OCI-LY3 (cell line): Measurements from ENCODE around the gene GRID1.

Experiments
- H2AFZ ChIP-seq: fragments of 200-600, 300-600 bp; shearing (Covaris generic); 2 replicates; pipeline ENCODE4 v1.6.0; 2014; ENCODE audit warnings: antibody characterized with exemption, low read depth, low read length
- H3K27ac ChIP-seq: fragments of 200-600, 300-600 bp; sonication (generic); 2 replicates; pipeline ENCODE4 v1.5.1; 2014; ENCODE audit warnings: mild to moderate bottlenecking, low read length, moderate library complexity, mixed read lengths
- H3K27me3 ChIP-seq: fragments of 200-600, 300-600 bp; sonication (generic); 2 replicates; pipeline ENCODE4 v1.6.1; 2014; ENCODE audit warnings: low read depth, low read length, mixed read lengths
- H3K36me3 ChIP-seq: fragments of 200-600, 300-600 bp; sonication (generic); replicated peaks from 2 replicates; pipeline ENCODE3; 2014; ENCODE audit warnings: low read depth, low read length, mixed read lengths
- H3K4me1 ChIP-seq: fragments of 300-600, 200-600 bp; sonication (generic); 2 replicates; pipeline ENCODE4 v1.6.1; 2014; ENCODE audit warnings: low read length, mixed read lengths
- H3K4me2 ChIP-seq: fragments of 200-600, 300-600 bp; sonication (generic); 2 replicates; pipeline ENCODE4 v1.6.1; 2014; ENCODE audit warnings: low read length, mixed read lengths
- H3K4me3 ChIP-seq: fragments of 300-600, 200-600 bp; sonication (generic); 2 replicates; pipeline ENCODE4 v1.5.1; 2014; ENCODE audit warnings: antibody characterized with exemption, mild to moderate bottlenecking, low read length, moderate library complexity
- H3K79me2 ChIP-seq: fragments of 300-600, 200-600 bp; shearing (Covaris generic); 2 replicates; pipeline ENCODE4 v1.6.1; 2014; ENCODE audit warnings: mild to moderate bottlenecking, low read length, mixed read lengths
- H3K9ac ChIP-seq: fragments of 300-600, 200-600 bp; shearing (Covaris generic); 2 replicates; pipeline ENCODE4 v1.6.0; 2014; ENCODE audit warnings: mild to moderate bottlenecking, low read length, moderate library complexity
- H3K9me3 ChIP-seq: fragments of 200-600, 300-600 bp; shearing (Covaris generic); 2 replicates; pipeline ENCODE4 v1.6.1; 2014; ENCODE audit warnings: low read length, mixed read lengths; ENCODE audit not compliant: insufficient read depth
- H4K20me1 ChIP-seq: fragments of 200-600, 300-600 bp; sonication (generic); 2 replicates; pipeline ENCODE4 v1.6.1; 2016; ENCODE audit warnings: low read length, mixed read lengths; ENCODE audit not compliant: insufficient read depth
- EZH2phosphoT487 ChIP-seq: fragments of 200-600 bp; shearing (Covaris generic); IDR thresholded peaks from 2 replicates; pipeline ENCODE4 v1.6.1; 2018; ENCODE audit warnings: antibody characterized with exemption, mixed run types, low read depth
- TF ChIP-seq, protein P1 (sequence below): fragments of 200-600, 300-600 bp; sonication (generic); IDR thresholded peaks from 2 replicates; pipeline ENCODE4 v1.5.1; 2014; ENCODE audit warnings: antibody characterized with exemption, low read length, low read depth

Gene GRID1

GRCh38 chr10:85638797-85639196 is 727.8 kb downstream of the GRID1 start:
- TF ChIP-seq EZH2phosphoT487: no peak
- TF ChIP-seq, protein P1, sequence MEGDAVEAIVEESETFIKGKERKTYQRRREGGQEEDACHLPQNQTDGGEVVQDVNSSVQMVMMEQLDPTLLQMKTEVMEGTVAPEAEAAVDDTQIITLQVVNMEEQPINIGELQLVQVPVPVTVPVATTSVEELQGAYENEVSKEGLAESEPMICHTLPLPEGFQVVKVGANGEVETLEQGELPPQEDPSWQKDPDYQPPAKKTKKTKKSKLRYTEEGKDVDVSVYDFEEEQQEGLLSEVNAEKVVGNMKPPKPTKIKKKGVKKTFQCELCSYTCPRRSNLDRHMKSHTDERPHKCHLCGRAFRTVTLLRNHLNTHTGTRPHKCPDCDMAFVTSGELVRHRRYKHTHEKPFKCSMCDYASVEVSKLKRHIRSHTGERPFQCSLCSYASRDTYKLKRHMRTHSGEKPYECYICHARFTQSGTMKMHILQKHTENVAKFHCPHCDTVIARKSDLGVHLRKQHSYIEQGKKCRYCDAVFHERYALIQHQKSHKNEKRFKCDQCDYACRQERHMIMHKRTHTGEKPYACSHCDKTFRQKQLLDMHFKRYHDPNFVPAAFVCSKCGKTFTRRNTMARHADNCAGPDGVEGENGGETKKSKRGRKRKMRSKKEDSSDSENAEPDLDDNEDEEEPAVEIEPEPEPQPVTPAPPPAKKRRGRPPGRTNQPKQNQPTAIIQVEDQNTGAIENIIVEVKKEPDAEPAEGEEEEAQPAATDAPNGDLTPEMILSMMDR: no peak
- H3K4me1 ChIP-seq: no peaks in the 10 kb centered on the region

GRCh38 chr10:85635650-85636049 is 730.9 kb downstream of the GRID1 start:
- Histone ChIP-seq H3K27me3 (no peaks in the 10 kb centered on the region), H3K4me2 (no peak overlapping the region), H3K36me3 (no peaks in the 10 kb centered on the region), H3K79me2 (no peaks in the 10 kb centered on the region), H3K9me3 (no peaks in the 10 kb centered on the region), H4K20me1 (no peaks in the 10 kb centered on the region), H3K27ac (no peak overlapping the region), H3K9ac (no peak overlapping the region), H3K4me1 (no peaks in the 10 kb centered on the region), H2AFZ (no peak overlapping the region), H3K4me3 (no peak overlapping the region)
- TF ChIP-seq EZH2phosphoT487: no peak
- TF ChIP-seq, protein P1: no peak

More at GRCh38 chr10:85638797-85639196, 727.8 kb downstream of the GRID1 start:
- Histone ChIP-seq H3K4me2 (no peak overlapping the region), H3K9ac (no peak overlapping the region), H3K9me3 (no peaks in the 10 kb centered on the region), H3K27me3 (no peaks in the 10 kb centered on the region), H3K27ac (no peak overlapping the region), H3K36me3 (no peaks in the 10 kb centered on the region), H2AFZ (no peak overlapping the region), H4K20me1 (no peaks in the 10 kb centered on the region), H3K79me2 (no peaks in the 10 kb centered on the region), H3K4me3 (no peak overlapping the region)

DNA sequence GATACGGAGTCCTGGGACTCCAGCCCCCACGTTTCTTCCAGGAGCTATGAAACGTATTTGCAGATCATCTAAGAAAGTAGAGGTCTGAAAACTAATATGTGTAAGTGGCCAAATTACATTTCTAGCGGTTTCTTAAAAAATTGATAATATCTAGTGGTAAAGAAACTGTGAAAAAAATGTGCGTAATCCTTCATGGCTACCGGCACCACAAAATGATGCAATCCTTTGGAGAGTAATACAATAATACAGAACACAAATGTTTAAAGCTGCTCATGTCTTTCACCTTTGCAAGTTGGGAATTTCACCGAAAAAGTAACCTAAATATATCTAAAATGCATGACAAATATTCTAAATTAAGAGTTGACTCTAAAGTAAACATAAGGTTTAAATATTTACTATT is 742.1 kb downstream of the GRID1 start:
- H3K79me2 ChIP-seq: no peaks in the 10 kb centered on the region
- no peak overlapping the region for H3K9ac ChIP-seq
- no peaks in the 10 kb centered on the region for H3K36me3 ChIP-seq
- no peaks in the 10 kb centered on the region for H4K20me1 ChIP-seq
- no peak overlapping the region for H3K4me2 ChIP-seq
- no peaks in the 10 kb centered on the region for H3K27me3 ChIP-seq
- no peak overlapping the region for H3K4me3 ChIP-seq
- no peak overlapping the region for H2AFZ ChIP-seq
- TF ChIP-seq EZH2phosphoT487: no peak
- TF ChIP-seq, protein P1: no peak
- H3K27ac ChIP-seq: no peak overlapping the region
- H3K4me1 ChIP-seq: no peaks in the 10 kb centered on the region
- H3K9me3 ChIP-seq: no peaks in the 10 kb centered on the region

DNA sequence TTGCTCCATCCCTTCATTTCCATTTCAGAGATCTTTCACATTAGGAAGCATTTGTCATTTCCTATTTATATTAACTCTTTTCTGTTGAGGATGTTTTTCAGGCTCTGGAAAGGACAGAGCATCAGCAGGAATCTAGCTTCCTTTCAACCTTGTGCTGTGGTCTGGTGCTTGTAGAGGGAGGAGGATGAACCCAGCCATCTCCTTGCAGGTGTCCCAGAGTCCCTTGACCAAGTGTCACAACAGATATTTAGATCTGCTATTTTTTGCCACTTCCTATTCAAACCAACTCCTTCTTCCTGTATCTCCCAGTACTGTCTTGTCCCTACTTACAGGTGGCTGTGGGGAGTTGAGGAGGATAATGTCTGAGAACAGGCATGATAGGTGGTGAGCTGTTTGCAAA is 742.8 kb downstream of the GRID1 start:
- no peaks in the 10 kb centered on the region for H4K20me1 ChIP-seq

More for the DNA sequence above, 742.8 kb downstream of the GRID1 start:
- Histone ChIP-seq H3K27me3 (no peaks in the 10 kb centered on the region), H3K9me3 (no peaks in the 10 kb centered on the region), H2AFZ (no peak overlapping the region), H3K4me2 (no peak overlapping the region), H3K4me1 (no peaks in the 10 kb centered on the region), H3K36me3 (no peaks in the 10 kb centered on the region), H3K79me2 (no peaks in the 10 kb centered on the region), H3K27ac (no peak overlapping the region), H3K4me3 (no peak overlapping the region), H3K9ac (no peak overlapping the region)
- TF ChIP-seq, protein P1: no peak
- no peak for TF ChIP-seq EZH2phosphoT487
